Astrocyte of the spinal cord (primary cell): ENCODE data around the gene MBD5.
A peak's percentile ranks its signal among the peaks of the same experiment; 100 is the strongest.

Source experiments
- DNase-seq: peaks from one replicate; pipeline ENCODE4 v3.0.0; 2011; ENCODE audit warnings: low read depth, low spot score
- H3K4me3 ChIP-seq: 2 replicates; pipeline ENCODE4 v1.5.1; 2011; ENCODE audit warnings: low read depth, mild to moderate bottlenecking, low read length, moderate library complexity
- CTCF ChIP-seq: IDR thresholded peaks from 2 replicates; pipeline ENCODE4 v1.5.1; 2012; ENCODE audit warnings: low read depth, mild to moderate bottlenecking, low read length, inconsistent platforms
- in situ Hi-C: cut with HindIII; loops from 2 replicates; pipeline ENCODE4 v1.10.0; 2017; ENCODE audit warnings: low sequenced_read_pairs

Gene MBD5

DNA sequence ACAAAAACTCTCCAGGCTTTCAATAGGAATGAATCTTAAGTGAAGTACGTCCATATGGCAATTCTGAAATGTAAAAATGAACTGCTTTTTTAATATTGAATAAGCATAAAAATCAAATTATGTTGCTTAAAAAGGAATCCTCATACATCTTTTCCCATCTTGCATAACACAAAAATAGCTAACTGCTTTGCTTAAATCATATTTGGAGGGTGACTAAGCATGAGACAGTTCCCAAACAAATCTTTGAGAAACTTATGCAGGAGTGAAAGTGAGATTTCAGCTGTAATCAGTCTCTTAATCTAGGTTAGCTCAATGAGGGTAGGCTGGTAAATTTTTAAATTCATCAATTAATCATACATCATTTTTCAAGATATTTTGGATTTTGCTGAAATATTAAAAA is 111.5 kb downstream of the MBD5 start:
- no peak overlapping the region for H3K4me3 ChIP-seq
- in situ Hi-C loops = no loop called here
- no peak for TF ChIP-seq CTCF
- peak; percentile 42 for DNase-seq

- no peak overlapping the region for H3K4me3 ChIP-seq
- TF ChIP-seq CTCF = no peak
- in situ Hi-C loops = no loop called here
- DNase-seq = no peak
Measured at GRCh38 chr2:148135705-148136104, 114.8 kb downstream of the MBD5 start.

GRCh38 chr2:148136441-148136840 is 115.5 kb downstream of the MBD5 start:
- in situ Hi-C loops = no loop called here
- TF ChIP-seq CTCF = no peak

DNA sequence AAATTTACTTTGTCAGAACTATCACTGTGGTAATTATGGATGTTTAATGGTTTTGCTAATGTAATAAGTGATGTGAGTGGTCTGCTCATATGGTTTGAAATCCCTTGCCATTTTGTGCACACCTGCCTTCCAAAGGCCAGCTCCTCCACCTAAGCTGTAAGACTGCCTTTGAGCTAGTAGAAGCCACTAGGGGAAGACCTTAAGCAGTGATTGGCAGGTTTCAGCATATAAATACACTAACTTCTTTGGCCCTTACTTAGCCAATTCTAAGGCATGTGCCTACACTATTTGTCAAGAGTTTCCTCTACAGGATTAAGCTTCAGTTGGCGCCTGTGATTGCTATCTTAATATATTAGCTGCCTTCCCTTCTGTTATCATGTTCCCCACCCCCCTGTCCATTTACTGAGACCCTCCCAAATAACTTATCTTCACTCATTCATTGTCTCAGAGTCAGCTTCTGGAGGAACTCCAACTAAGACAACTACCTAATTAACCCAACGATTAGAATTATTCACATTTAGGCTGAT is 141.1 kb downstream of the MBD5 start:
- DNase-seq = no peak
- TF ChIP-seq CTCF = no peak
- no peak overlapping the region for H3K4me3 ChIP-seq
- in situ Hi-C loops = no loop called here

More at GRCh38 chr2:148136441-148136840, 115.5 kb downstream of the MBD5 start:
- H3K4me3 ChIP-seq = no peak overlapping the region
- no peak for DNase-seq

GRCh38 chr2:148162871-148163270 is 142.0 kb downstream of the MBD5 start:
- no peak for TF ChIP-seq CTCF
- no peak overlapping the region for H3K4me3 ChIP-seq
- in situ Hi-C loops = no loop called here
- no peak for DNase-seq

GRCh38 chr2:148165975-148166374 is 145.1 kb downstream of the MBD5 start:
- TF ChIP-seq CTCF = no peak
- DNase-seq = no peak
- in situ Hi-C loops = no loop called here
- H3K4me3 ChIP-seq = no peak overlapping the region
